Thymus (tissue), 11 donors: Measurements from ENCODE around the gene PALD1. TPM values are rescaled to one million over a fixed set of nuclear protein-coding genes. Genes with fewer than 3 reads are reported as not detected.

Source experiments
- DNase-seq, 9 donors: peaks; one replicate each; pipeline ENCODE4 v3.0.0-alpha.2; 2013; ENCODE audit warnings: low spot score in 9 of 9, low read depth in 6 of 9, missing footprints in 1 of 9
- H3K27ac ChIP-seq, 2 donors: one replicate each; pipeline ENCODE4 v1.5.1; 2013; ENCODE audit warnings: control low read depth in 1 of 2, low read depth in 1 of 2, low read length in 1 of 2, mild to moderate bottlenecking in 1 of 2, moderate library complexity in 1 of 2
- H3K27me3 ChIP-seq, 2 donors: one replicate each; pipeline ENCODE4 v1.5.1; 2013; ENCODE audit warnings: low read length in 1 of 2; ENCODE audit not compliant: control insufficient read depth in 2 of 2, insufficient read depth in 1 of 2
- H3K36me3 ChIP-seq, 2 donors: one replicate each; pipeline ENCODE4 v1.5.1; 2013; ENCODE audit warnings: low read length in 1 of 2, mild to moderate bottlenecking in 1 of 2, moderate library complexity in 1 of 2; ENCODE audit not compliant: control insufficient read depth in 2 of 2, insufficient read depth in 2 of 2
- H3K4me1 ChIP-seq, 2 donors: one replicate each; pipeline ENCODE4 v1.5.1; 2013; ENCODE audit warnings: low read length in 2 of 2; ENCODE audit not compliant: control insufficient read depth in 2 of 2, insufficient read depth in 2 of 2
- H3K4me3 ChIP-seq, 2 donors: one replicate each; pipeline ENCODE4 v1.5.1; 2013; ENCODE audit warnings: low read length in 2 of 2, control low read depth in 1 of 2, mild to moderate bottlenecking in 1 of 2
- H3K9me3 ChIP-seq, 2 donors: one replicate each; pipeline ENCODE4 v1.5.1; 2013; ENCODE audit warnings: low read length in 1 of 2, mild to moderate bottlenecking in 1 of 2; ENCODE audit not compliant: control insufficient read depth in 2 of 2, insufficient read depth in 1 of 2
- WGBS: extraction: QIAGEN DNeasy Blood & Tissue Kit; methylation state at CpG from one replicate; pipeline ENCODE4 v1.1.7; 2013; 5-methylcytosine and 5-hydroxymethylcytosine counted together
- polyA plus RNA-seq: library from polyadenylated mRNA; stranded (reverse); fragments of 200-250 nt; gene quantifications from one replicate; pipeline ENCODE4 v1.2.3, GENCODE V29; 2013
- total RNA-seq: library from RNA; stranded (reverse); fragments of 120-200 nt; gene quantifications from one replicate; pipeline ENCODE4 v1.2.4, GENCODE V29; 2013
- donor health status: healthy.

Gene PALD1
- total and polyA plus RNA-seq, 2 donors: 7.3 to 10.3 TPM

- Histone ChIP-seq H3K4me3 (no peak overlapping the region), H3K27ac (no peak overlapping the region), H3K9me3 (peaks cover 0 to 1% of the 10 kb centered on the region in 2 donors), H3K4me1 (peaks cover 0 to 3% of the 10 kb centered on the region in 2 donors), H3K36me3 (no peaks in the 10 kb centered on the region), H3K27me3 (no peaks in the 10 kb centered on the region)
- no peak for DNase-seq
- 95% methylated on average over 5 of the region's 5 CpGs for WGBS
Measured at GRCh38 chr10:70535451-70535850, 56.9 kb downstream of the PALD1 start.

GRCh38 chr10:70536196-70536861 lies 57.8 kb downstream of the PALD1 start:
- WGBS: 94% methylated on average over 8 of the region's 8 CpGs
- Histone ChIP-seq H3K36me3 (no peaks in the 10 kb centered on the region), H3K4me1 (no peaks in the 10 kb centered on the region), H3K4me3 (no peak overlapping the region), H3K27ac (no peak overlapping the region), H3K9me3 (peaks cover 0 to 3% of the 10 kb centered on the region in 2 donors), H3K27me3 (no peaks in the 10 kb centered on the region)
- DNase-seq: no peak

DNA sequence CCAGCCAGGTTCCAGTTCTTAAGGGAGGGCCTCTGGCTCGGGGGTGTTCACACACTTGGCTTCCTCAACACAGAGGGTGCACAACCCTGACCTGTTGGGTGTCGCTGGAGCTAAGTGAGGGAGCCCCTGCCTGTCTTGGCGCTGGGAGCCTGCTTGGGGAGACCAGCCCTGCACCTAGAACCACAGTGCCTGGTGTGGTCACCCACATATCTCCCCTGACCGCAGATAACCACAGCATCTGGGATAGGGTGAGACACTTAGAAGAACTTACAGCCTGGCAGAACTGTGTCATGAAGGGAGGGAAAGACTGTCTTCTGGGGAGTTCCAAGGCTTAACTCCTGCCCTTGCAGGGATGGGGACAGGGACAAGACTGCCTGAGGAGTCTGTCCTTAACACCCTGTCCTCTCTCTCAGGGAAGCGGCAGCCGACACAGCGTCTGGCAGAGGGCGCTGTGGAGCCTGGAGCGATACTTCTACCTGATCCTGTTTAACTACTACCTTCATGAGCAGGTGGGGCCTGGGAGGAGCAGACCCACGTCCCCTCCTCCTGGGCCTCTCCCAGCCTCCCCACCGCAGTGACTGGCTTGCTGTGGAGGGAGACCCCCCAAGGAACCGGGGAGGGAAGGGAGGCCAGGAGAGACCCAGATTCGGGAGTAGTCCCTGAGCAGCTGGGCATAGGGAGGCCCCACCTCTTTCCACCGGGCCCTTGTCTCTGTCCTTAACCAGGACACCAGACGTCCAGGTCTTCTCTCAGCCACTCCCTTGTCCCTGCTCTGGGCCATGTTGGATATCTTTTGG lies 59.0 kb downstream of the PALD1 start:
- H3K9me3 ChIP-seq: peaks cover 0 to 3% of the 10 kb centered on the region in 2 donors
- DNase-seq: no peak
- no peak overlapping the region for H3K4me3 ChIP-seq
- no peaks in the 10 kb centered on the region for H3K4me1 ChIP-seq
- H3K27ac ChIP-seq: no peak overlapping the region
- no peaks in the 10 kb centered on the region for H3K27me3 ChIP-seq
- no peaks in the 10 kb centered on the region for H3K36me3 ChIP-seq
- WGBS: 93% methylated on average over 15 of the region's 15 CpGs

GRCh38 chr10:70538195-70538520 lies 59.6 kb downstream of the PALD1 start:
- Histone ChIP-seq H3K27me3 (no peaks in the 10 kb centered on the region), H3K27ac (no peak overlapping the region), H3K36me3 (no peaks in the 10 kb centered on the region), H3K4me3 (no peak overlapping the region), H3K4me1 (no peaks in the 10 kb centered on the region), H3K9me3 (peaks cover 0 to 3% of the 10 kb centered on the region in 2 donors)
- WGBS: 99% methylated on average over 10 of the region's 10 CpGs
- DNase-seq: no peak

GRCh38 chr10:70538731-70539338 lies 60.3 kb downstream of the PALD1 start:
- DNase-seq: no peak
- peaks cover 0 to 3% of the 10 kb centered on the region in 2 donors for H3K9me3 ChIP-seq
- H3K27me3 ChIP-seq: no peaks in the 10 kb centered on the region
- H3K27ac ChIP-seq: no peak overlapping the region
- no peaks in the 10 kb centered on the region for H3K4me1 ChIP-seq
- no peaks in the 10 kb centered on the region for H3K36me3 ChIP-seq
- 97% methylated on average over 27 of the region's 27 CpGs for WGBS
- H3K4me3 ChIP-seq: no peak overlapping the region

GRCh38 chr10:70539471-70539870 lies 60.9 kb downstream of the PALD1 start:
- 96% methylated on average over 7 of the region's 7 CpGs for WGBS
- H3K36me3 ChIP-seq: no peaks in the 10 kb centered on the region

DNA sequence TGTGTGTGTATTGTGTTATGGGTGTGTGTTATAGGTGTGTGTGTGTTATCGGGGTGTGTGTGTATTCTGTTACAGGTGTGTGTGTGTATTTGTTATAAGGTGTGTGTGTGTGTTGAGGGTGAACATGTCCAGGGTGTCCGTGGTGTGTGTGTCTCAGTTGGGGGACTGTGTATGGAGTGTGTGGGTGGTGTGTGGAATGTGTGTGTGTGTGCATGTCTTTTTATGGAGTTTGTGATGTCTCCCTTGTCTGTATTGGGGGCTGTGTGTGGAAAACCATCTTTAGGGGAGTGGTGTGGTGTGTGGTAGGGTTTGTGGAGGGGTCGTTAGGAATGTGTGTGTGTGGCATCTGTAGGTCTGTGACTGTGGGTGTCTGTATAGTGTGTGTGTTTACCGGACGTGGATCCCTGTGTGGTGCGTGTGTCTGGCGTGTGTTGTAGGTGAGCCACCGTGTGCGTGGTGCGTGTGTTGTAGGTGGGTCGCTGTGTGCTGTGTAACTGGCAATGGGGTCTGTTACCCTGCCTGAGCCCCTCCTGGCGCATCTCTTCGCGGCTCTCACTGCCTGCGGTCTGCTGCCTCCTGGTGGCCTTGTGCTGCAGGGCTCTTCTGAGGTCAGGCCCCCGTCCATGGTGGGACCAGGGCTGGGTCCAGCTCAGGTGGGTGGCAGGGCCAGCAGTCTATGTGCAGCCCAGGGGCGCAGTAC lies 61.7 kb downstream of the PALD1 start:
- no peak for DNase-seq

More at GRCh38 chr10:70539471-70539870, 60.9 kb downstream of the PALD1 start:
- Histone ChIP-seq H3K4me3 (no peak overlapping the region), H3K9me3 (peaks cover 0 to 3% of the 10 kb centered on the region in 2 donors), H3K27me3 (no peaks in the 10 kb centered on the region), H3K4me1 (no peaks in the 10 kb centered on the region), H3K27ac (no peak overlapping the region)
- no peak for DNase-seq

GRCh38 chr10:70540789-70541360 lies 62.3 kb downstream of the PALD1 start:
- H3K27me3 ChIP-seq: no peaks in the 10 kb centered on the region
- peaks cover 0 to 3% of the 10 kb centered on the region in 2 donors for H3K4me1 ChIP-seq
- H3K36me3 ChIP-seq: no peaks in the 10 kb centered on the region
- peaks cover 0 to 3% of the 10 kb centered on the region in 2 donors for H3K9me3 ChIP-seq
- no peak for DNase-seq
- 91% methylated on average over 15 of the region's 15 CpGs for WGBS
- H3K27ac ChIP-seq: no peak overlapping the region
- no peak overlapping the region for H3K4me3 ChIP-seq

More for the DNA sequence above, 61.7 kb downstream of the PALD1 start:
- Histone ChIP-seq H3K27me3 (no peaks in the 10 kb centered on the region), H3K4me1 (peaks cover 0 to 3% of the 10 kb centered on the region in 2 donors), H3K4me3 (no peak overlapping the region), H3K36me3 (no peaks in the 10 kb centered on the region), H3K9me3 (peaks cover 0 to 3% of the 10 kb centered on the region in 2 donors), H3K27ac (no peak overlapping the region)
- WGBS: 89% methylated on average over 17 of the region's 17 CpGs
